GM12874 (cell line): ENCODE data around the gene GRIP1.

Source experiments
- CTCF ChIP-seq: IDR thresholded peaks from 2 replicates; pipeline ENCODE4 v1.5.1; 2011; ENCODE audit warnings: low read depth, mild to moderate bottlenecking, control low read depth, low read length, moderate library complexity; ENCODE audit not compliant: insufficient read depth

Gene GRIP1

GRCh38 chr12:66598079-66598478 is 80.8 kb downstream of the GRIP1 start:
- no peak for TF ChIP-seq CTCF

- TF ChIP-seq CTCF = no peak
Measured at GRCh38 chr12:66596199-66596598, 82.7 kb downstream of the GRIP1 start.

DNA sequence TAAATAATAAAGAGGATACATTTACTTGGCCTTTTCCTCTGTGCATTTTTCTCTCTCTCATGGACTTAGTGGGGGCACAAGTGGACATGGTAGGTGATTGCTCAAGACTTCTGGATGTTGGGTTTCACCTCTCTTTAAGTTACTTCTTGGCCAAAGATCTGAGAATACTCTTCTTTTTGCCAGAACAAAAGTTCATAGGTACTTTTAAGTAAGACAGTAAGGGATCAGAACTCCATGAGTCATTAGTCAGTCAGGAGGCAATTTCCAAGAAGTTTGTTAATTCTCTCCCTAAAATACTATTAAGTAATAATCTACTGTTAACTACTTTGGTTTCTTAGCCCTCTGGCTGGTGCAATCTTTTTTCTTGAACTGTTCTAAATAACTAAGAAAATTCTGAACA is 84.2 kb downstream of the GRIP1 start:
- TF ChIP-seq CTCF = no peak

DNA sequence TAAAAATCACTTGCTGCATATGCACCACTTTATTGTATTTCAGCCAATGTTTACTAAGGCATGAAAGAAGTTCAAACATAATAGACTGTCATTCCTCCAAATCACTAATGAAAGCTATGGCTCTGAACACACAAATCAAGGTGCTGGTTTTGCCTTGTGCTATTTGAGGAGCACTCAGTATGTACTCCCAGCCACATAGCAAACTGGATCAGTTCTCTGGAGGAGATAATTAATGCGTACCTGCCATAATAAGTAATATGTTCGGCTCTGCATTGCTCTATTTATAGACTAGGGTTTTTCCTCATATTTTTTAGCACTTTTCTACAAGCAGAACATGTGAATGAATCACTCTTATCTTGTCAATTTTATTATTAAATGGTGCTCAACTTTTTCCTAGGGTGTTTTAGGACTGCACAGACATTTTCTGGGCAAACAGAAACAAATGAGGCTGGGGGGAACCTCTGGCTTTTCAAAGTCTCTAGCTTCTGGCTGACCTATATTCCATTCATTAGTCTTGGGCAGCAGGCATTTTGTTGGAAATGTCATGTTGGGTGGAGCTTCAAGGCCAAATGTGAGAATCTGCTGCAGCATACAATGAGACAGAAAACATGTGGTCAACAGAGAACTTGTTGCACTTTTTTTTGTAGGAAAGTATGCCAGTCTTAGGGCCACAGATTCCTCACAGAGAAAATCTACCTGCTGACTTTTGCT is 88.4 kb downstream of the GRIP1 start:
- TF ChIP-seq CTCF = no peak

DNA sequence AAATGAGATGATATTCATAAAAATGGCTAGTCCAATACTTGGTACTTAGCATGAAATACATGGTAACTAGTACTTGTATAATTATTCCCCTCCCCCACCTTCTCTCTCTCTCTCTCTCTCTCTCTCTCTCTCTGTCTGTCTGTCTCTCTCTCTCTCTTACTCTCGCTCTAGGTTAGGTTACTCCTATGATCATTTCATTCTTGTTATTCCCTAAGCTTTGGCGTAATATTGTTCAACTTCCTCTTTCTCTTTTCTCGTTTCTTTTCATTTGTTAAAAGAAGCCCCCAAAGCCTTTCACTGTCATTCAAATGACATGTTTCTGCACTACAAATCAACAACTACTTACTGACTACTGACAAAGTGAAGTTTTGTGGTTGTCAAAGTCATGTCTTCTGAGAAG is 89.8 kb downstream of the GRIP1 start:
- no peak for TF ChIP-seq CTCF

GRCh38 chr12:66587912-66588311 is 91.0 kb downstream of the GRIP1 start:
- TF ChIP-seq CTCF = no peak

GRCh38 chr12:66584673-66585072 is 94.2 kb downstream of the GRIP1 start:
- TF ChIP-seq CTCF = no peak
